WTC11 (cell line): Measurements from ENCODE around the gene CAMK2G. TPM values are rescaled to one million over a fixed set of nuclear protein-coding genes. Genes with fewer than 3 reads are reported as not detected.

ENCODE experiments used
- ATAC-seq: fragments of 200-7000 bp; cut with Tn5 transposase; 2 replicates; pipeline ENCODE4 v1.10.0; 2021; ENCODE audit warnings: mild to moderate bottlenecking, moderate library complexity
- CTCF ChIA-PET: fragments of 300-600 bp; sonication (Branson Sonifier 250); formaldehyde crosslinking; loops from one replicate; lab custom pipeline; 2021; ENCODE audit warnings: antibody characterized with exemption; lab: Charles Lee
- POLR2A ChIA-PET: fragments of 350-600 bp; sonication (Branson Sonifier 250); formaldehyde crosslinking; loops from one replicate; lab custom pipeline; 2021; ENCODE audit warnings: antibody characterized with exemption; lab: Charles Lee
- DNase-seq: peaks from one replicate; pipeline ENCODE4 v3.0.0; 2021; ENCODE audit warnings: low spot score
- H3K27ac Mint-ChIP-seq: 2 replicates; pipeline ENCODE4 v1.8.0; 2021; ENCODE audit warnings: mixed read lengths
- H3K27me3 Mint-ChIP-seq: 2 replicates; pipeline ENCODE4 v1.8.0; 2021; ENCODE audit warnings: low read depth, mild to moderate bottlenecking, moderate library complexity, mixed read lengths
- H3K36me3 Mint-ChIP-seq: 2 replicates; pipeline ENCODE4 v1.8.0; 2021; ENCODE audit warnings: mixed read lengths
- H3K4me1 Mint-ChIP-seq: 2 replicates; pipeline ENCODE4 v1.8.0; 2022; ENCODE audit warnings: mixed read lengths
- H3K4me3 Mint-ChIP-seq: 2 replicates; pipeline ENCODE4 v1.8.0; 2021; ENCODE audit warnings: mild to moderate bottlenecking, moderate library complexity, mixed read lengths
- H3K9me3 Mint-ChIP-seq: 2 replicates; pipeline ENCODE4 v1.8.0; 2021; ENCODE audit warnings: mixed read lengths
- EMX1 ChIP-seq: fragments of 250-450 bp; sonication (Bioruptor Pico); IDR thresholded peaks from 2 replicates; pipeline ENCODE4 v1.8.0; 2021; ENCODE audit warnings: mild to moderate bottlenecking
- IRF2 ChIP-seq: sonication (generic); formaldehyde crosslinking; IDR thresholded peaks from 2 replicates; pipeline ENCODE4 v1.8.0; 2022; ENCODE audit warnings: low read depth, missing genetic modification reagents, borderline replicate concordance
- MXD4 ChIP-seq: fragments of 250-450 bp; sonication (Bioruptor Pico); IDR thresholded peaks from 2 replicates; pipeline ENCODE4 v1.8.0; 2021; ENCODE audit warnings: mild to moderate bottlenecking, moderate library complexity, borderline replicate concordance
- OVOL2 ChIP-seq: fragments of 250-450 bp; sonication (Bioruptor Pico); IDR thresholded peaks from 2 replicates; pipeline ENCODE4 v1.9.0; 2021; ENCODE audit warnings: mild to moderate bottlenecking, borderline replicate concordance
- ZBTB21 ChIP-seq: sonication (generic); formaldehyde crosslinking; IDR thresholded peaks from 2 replicates; pipeline ENCODE4 v1.8.1; 2023; ENCODE audit warnings: mild to moderate bottlenecking, missing genetic modification reagents, borderline replicate concordance
- ZNF232 ChIP-seq: sonication (generic); formaldehyde crosslinking; IDR thresholded peaks from 2 replicates; pipeline ENCODE4 v1.8.0; 2022; ENCODE audit warnings: mild to moderate bottlenecking, missing genetic modification reagents
- ZNF317 ChIP-seq: sonication (generic); formaldehyde crosslinking; IDR thresholded peaks from 2 replicates; pipeline ENCODE4 v1.8.1; 2023; ENCODE audit warnings: low read depth, mild to moderate bottlenecking, moderate library complexity, missing genetic modification reagents, borderline replicate concordance
- total RNA-seq: library from RNA; stranded (reverse); gene quantifications from 3 replicates; pipeline ENCODE4 v1.2.3, GENCODE V29; 2021
- TF ChIP-seq, protein P1 (sequence below): sonication (generic); formaldehyde crosslinking; conservative IDR thresholded peaks from 2 replicates; pipeline ENCODE4 v1.8.1; 2022; ENCODE audit warnings: mild to moderate bottlenecking, missing genetic modification reagents
- TF ChIP-seq, protein P2 (sequence below): fragments of 250-450 bp; sonication (Bioruptor Pico); IDR thresholded peaks from 2 replicates; pipeline ENCODE4 v1.9.0; 2021; ENCODE audit warnings: mild to moderate bottlenecking, borderline replicate concordance
- TF ChIP-seq, protein P3 (sequence below): sonication (generic); formaldehyde crosslinking; IDR thresholded peaks from 2 replicates; pipeline ENCODE4 v1.8.1; 2022; ENCODE audit warnings: mild to moderate bottlenecking, missing genetic modification reagents, moderate library complexity, borderline replicate concordance
- TF ChIP-seq, protein P4 (sequence below): sonication (generic); formaldehyde crosslinking; IDR thresholded peaks from 2 replicates; pipeline ENCODE4 v1.8.1; 2023; ENCODE audit warnings: mild to moderate bottlenecking, missing genetic modification reagents
- TF ChIP-seq, protein P5 (sequence below): sonication (generic); formaldehyde crosslinking; IDR thresholded peaks from 2 replicates; pipeline ENCODE4 v1.8.1; 2023; ENCODE audit warnings: mild to moderate bottlenecking, moderate library complexity, missing genetic modification reagents
- TF ChIP-seq, protein P6 (sequence below): sonication (generic); formaldehyde crosslinking; IDR thresholded peaks from 2 replicates; pipeline ENCODE4 v1.8.1; 2022; ENCODE audit warnings: mild to moderate bottlenecking, moderate library complexity, missing genetic modification reagents
- TF ChIP-seq, protein P7 (sequence below): fragments of 250-450 bp; sonication (Bioruptor Pico); IDR thresholded peaks from 2 replicates; pipeline ENCODE4 v1.8.0; 2021; ENCODE audit warnings: mild to moderate bottlenecking

CAMK2G gene
- total RNA-seq, 1 experiment from 2014 or later, result 34.9 TPM

DNA sequence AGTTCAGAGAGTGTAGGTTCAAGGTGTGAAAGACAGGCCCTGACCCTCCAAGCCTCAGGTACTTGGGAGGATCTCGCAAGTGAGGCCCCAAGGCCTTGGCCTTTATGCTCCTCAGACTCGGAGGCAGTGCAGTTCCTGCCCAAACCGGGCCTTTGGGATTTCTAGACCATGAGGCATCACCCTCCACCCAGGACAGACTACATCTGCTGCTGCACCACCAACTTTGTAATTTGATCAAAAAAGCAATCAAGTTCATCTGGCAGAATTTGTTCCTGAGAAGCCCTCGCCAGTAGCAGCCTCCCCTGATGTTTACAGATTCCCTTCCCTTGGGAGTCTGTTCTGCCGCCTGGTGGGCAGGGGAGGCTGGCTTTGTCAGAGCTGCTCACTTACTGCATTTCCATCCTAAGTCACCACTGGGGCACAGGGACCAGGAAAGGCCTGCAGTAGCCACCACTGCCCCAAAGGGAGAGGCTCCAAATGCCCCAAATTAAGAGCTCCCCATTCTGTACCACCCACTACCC, 2.1 kb downstream of the CAMK2G start:
- no peaks in the 10 kb centered on the region; the same call in 1 of the 2 replicates for H3K27me3 Mint-ChIP-seq
- POLR2A ChIA-PET, result no interaction called here
- H3K27ac Mint-ChIP-seq, result peak overlapping the region; percentile 58
- peaks cover 17% of the 10 kb centered on the region for H3K36me3 Mint-ChIP-seq
- CTCF ChIA-PET, result interaction anchor here (1.0 kb wide), 1 partner anchor 14 kb away, joined by 3 read pairs; no protein-coding TSS in a partner anchor
- no peak for DNase-seq
- TF ChIP-seq, protein P1, sequence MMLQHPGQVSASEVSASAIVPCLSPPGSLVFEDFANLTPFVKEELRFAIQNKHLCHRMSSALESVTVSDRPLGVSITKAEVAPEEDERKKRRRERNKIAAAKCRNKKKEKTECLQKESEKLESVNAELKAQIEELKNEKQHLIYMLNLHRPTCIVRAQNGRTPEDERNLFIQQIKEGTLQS (CRISPR knock-in tag), result no peak
- TF ChIP-seq, protein P2, sequence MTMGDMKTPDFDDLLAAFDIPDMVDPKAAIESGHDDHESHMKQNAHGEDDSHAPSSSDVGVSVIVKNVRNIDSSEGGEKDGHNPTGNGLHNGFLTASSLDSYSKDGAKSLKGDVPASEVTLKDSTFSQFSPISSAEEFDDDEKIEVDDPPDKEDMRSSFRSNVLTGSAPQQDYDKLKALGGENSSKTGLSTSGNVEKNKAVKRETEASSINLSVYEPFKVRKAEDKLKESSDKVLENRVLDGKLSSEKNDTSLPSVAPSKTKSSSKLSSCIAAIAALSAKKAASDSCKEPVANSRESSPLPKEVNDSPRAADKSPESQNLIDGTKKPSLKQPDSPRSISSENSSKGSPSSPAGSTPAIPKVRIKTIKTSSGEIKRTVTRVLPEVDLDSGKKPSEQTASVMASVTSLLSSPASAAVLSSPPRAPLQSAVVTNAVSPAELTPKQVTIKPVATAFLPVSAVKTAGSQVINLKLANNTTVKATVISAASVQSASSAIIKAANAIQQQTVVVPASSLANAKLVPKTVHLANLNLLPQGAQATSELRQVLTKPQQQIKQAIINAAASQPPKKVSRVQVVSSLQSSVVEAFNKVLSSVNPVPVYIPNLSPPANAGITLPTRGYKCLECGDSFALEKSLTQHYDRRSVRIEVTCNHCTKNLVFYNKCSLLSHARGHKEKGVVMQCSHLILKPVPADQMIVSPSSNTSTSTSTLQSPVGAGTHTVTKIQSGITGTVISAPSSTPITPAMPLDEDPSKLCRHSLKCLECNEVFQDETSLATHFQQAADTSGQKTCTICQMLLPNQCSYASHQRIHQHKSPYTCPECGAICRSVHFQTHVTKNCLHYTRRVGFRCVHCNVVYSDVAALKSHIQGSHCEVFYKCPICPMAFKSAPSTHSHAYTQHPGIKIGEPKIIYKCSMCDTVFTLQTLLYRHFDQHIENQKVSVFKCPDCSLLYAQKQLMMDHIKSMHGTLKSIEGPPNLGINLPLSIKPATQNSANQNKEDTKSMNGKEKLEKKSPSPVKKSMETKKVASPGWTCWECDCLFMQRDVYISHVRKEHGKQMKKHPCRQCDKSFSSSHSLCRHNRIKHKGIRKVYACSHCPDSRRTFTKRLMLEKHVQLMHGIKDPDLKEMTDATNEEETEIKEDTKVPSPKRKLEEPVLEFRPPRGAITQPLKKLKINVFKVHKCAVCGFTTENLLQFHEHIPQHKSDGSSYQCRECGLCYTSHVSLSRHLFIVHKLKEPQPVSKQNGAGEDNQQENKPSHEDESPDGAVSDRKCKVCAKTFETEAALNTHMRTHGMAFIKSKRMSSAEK (CRISPR knock-in tag), result no peak
- TF ChIP-seq EMX1 (no peak), ZNF317 (CRISPR knock-in tag) (no peak), ZBTB21 (no peak), OVOL2 (CRISPR knock-in tag) (no peak), IRF2 (CRISPR knock-in tag) (no peak), ZNF232 (CRISPR knock-in tag) (no peak), MXD4 (no peak)
- TF ChIP-seq, protein P3, sequence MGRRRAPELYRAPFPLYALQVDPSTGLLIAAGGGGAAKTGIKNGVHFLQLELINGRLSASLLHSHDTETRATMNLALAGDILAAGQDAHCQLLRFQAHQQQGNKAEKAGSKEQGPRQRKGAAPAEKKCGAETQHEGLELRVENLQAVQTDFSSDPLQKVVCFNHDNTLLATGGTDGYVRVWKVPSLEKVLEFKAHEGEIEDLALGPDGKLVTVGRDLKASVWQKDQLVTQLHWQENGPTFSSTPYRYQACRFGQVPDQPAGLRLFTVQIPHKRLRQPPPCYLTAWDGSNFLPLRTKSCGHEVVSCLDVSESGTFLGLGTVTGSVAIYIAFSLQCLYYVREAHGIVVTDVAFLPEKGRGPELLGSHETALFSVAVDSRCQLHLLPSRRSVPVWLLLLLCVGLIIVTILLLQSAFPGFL (CRISPR knock-in tag), result no peak
- TF ChIP-seq, protein P4, sequence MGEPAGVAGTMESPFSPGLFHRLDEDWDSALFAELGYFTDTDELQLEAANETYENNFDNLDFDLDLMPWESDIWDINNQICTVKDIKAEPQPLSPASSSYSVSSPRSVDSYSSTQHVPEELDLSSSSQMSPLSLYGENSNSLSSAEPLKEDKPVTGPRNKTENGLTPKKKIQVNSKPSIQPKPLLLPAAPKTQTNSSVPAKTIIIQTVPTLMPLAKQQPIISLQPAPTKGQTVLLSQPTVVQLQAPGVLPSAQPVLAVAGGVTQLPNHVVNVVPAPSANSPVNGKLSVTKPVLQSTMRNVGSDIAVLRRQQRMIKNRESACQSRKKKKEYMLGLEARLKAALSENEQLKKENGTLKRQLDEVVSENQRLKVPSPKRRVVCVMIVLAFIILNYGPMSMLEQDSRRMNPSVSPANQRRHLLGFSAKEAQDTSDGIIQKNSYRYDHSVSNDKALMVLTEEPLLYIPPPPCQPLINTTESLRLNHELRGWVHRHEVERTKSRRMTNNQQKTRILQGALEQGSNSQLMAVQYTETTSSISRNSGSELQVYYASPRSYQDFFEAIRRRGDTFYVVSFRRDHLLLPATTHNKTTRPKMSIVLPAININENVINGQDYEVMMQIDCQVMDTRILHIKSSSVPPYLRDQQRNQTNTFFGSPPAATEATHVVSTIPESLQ, result no peak
- TF ChIP-seq, protein P5, sequence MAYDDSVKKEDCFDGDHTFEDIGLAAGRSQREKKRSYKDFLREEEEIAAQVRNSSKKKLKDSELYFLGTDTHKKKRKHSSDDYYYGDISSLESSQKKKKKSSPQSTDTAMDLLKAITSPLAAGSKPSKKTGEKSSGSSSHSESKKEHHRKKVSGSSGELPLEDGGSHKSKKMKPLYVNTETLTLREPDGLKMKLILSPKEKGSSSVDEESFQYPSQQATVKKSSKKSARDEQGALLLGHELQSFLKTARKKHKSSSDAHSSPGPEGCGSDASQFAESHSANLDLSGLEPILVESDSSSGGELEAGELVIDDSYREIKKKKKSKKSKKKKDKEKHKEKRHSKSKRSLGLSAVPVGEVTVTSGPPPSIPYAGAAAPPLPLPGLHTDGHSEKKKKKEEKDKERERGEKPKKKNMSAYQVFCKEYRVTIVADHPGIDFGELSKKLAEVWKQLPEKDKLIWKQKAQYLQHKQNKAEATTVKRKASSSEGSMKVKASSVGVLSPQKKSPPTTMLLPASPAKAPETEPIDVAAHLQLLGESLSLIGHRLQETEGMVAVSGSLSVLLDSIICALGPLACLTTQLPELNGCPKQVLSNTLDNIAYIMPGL (CRISPR knock-in tag), result no peak
- TF ChIP-seq, protein P6, sequence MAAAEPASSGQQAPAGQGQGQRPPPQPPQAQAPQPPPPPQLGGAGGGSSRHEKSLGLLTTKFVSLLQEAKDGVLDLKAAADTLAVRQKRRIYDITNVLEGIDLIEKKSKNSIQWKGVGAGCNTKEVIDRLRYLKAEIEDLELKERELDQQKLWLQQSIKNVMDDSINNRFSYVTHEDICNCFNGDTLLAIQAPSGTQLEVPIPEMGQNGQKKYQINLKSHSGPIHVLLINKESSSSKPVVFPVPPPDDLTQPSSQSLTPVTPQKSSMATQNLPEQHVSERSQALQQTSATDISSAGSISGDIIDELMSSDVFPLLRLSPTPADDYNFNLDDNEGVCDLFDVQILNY (CRISPR knock-in tag), result no peak
- TF ChIP-seq, protein P7, sequence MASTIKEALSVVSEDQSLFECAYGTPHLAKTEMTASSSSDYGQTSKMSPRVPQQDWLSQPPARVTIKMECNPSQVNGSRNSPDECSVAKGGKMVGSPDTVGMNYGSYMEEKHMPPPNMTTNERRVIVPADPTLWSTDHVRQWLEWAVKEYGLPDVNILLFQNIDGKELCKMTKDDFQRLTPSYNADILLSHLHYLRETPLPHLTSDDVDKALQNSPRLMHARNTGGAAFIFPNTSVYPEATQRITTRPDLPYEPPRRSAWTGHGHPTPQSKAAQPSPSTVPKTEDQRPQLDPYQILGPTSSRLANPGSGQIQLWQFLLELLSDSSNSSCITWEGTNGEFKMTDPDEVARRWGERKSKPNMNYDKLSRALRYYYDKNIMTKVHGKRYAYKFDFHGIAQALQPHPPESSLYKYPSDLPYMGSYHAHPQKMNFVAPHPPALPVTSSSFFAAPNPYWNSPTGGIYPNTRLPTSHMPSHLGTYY (CRISPR knock-in tag), result no peak
- H3K4me1 Mint-ChIP-seq, result peaks cover 38% of the 10 kb centered on the region
- peak overlapping the region; percentile 74 for H3K4me3 Mint-ChIP-seq
- H3K9me3 Mint-ChIP-seq, result no peaks in the 10 kb centered on the region
- no peak for ATAC-seq
